ENCODE results near the gene IBSP. TPM values are rescaled to one million over a fixed set of nuclear protein-coding genes. Genes with fewer than 3 reads are reported as not detected.

The IBSP gene
- total RNA-seq, 2 donors from 2014 or later, result not detected

DNA sequence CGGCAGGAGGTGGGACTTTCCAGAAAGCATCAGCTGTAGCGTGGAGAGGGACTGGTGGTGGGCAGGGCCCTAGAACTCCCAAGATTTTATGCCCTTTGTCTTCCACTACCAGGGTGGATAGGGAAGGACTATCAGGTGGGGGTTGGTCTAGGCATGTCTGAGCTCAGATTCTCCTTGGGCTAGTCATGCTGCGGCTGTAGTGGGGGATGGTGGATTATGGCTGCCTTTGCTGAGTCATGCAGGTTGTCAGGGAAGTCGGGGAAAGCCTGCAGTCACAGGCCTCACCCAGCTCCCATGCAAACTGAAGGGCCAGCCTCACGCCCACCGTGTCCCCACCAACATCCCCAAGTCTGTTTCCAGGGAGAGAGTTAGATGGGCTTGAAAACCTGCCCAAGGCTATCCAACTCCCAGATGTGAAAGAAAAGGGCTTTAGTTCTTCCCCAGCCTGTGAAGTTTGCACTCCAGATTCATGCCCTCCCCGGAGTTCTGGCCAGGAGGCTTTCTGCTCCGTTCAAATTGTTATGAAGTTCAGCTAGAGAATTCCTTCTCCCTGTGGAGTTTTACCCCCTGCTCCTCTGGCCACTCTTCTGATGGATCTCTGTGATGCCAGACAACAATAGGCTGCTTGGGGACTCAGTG lies 20.0 kb downstream of the IBSP start:
- no peak for TF ChIP-seq POLR2A (IDR thresholded peaks at IDR 0.05)
- TF ChIP-seq CTCF (IDR thresholded peaks at IDR 0.05), result no peak
- ATAC-seq, result no peak
- Histone ChIP-seq H3K4me1 (no peaks in the 10 kb centered on the region), H3K36me3 (replicated peaks in 1 of 2; ENCODE audit: insufficient read depth in 1 of 2, low read depth in 2 of 2) (no peaks in the 10 kb centered on the region), H3K27ac (no peak overlapping the region), H3K27me3 (no peaks in the 10 kb centered on the region), H3K9me3 (no peaks in the 10 kb centered on the region), H3K4me3 (no peak overlapping the region)
- WGBS, 2 donors, result 67 to 76% methylated on average over 5 to 8 of the region's 8 CpGs
- intact Hi-C loops (cut with DNase I), result no loop called here
- DNase-seq, result no peak

DNA sequence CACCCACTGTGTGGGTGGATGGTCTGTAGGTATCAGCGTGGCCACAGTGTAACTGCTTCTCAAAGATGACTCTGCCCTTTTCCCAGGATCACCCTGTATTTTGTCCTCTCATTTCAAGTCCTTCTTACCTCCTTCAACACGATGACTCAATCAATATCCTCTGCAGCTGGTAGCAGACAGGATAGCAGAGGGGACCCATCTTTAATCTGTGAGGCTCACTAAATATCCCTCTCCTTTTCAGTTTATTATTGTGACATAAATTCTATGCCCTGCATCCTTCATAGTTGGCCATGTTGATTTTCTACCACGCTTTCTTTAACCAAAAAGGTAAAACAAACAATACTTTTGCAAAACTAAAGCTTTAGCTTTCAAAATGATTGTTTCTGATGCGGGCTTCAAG lies 23.8 kb downstream of the IBSP start:
- DNase-seq (no peak), ATAC-seq (no peak)
- 48 to 56% methylated on average over 4 of the region's 4 CpGs for WGBS, 2 donors
- Histone ChIP-seq H3K27me3 (no peaks in the 10 kb centered on the region), H3K36me3 (replicated peaks in 1 of 2; ENCODE audit: insufficient read depth in 1 of 2, low read depth in 2 of 2) (no peaks in the 10 kb centered on the region), H3K9me3 (no peaks in the 10 kb centered on the region), H3K4me3 (no peak overlapping the region), H3K4me1 (no peaks in the 10 kb centered on the region), H3K27ac (no peak overlapping the region)
- TF ChIP-seq POLR2A (IDR thresholded peaks at IDR 0.05) (no peak), CTCF (IDR thresholded peaks at IDR 0.05) (no peak)
- intact Hi-C loops (cut with DNase I), result no loop called here

GRCh38 chr4:87823724-87824123 lies 24.4 kb downstream of the IBSP start:
- 15 to 32% methylated on average over 1 of the region's 1 CpG for WGBS, 2 donors
- Histone ChIP-seq H3K27ac (no peak overlapping the region), H3K4me1 (no peaks in the 10 kb centered on the region), H3K27me3 (no peaks in the 10 kb centered on the region), H3K36me3 (replicated peaks in 1 of 2; ENCODE audit: insufficient read depth in 1 of 2, low read depth in 2 of 2) (no peaks in the 10 kb centered on the region), H3K9me3 (no peaks in the 10 kb centered on the region), H3K4me3 (no peak overlapping the region)
- ATAC-seq (no peak), DNase-seq (no peak)
- intact Hi-C loops (cut with DNase I), result no loop called here
- TF ChIP-seq CTCF (IDR thresholded peaks at IDR 0.05) (no peak), POLR2A (IDR thresholded peaks at IDR 0.05) (no peak)

DNA sequence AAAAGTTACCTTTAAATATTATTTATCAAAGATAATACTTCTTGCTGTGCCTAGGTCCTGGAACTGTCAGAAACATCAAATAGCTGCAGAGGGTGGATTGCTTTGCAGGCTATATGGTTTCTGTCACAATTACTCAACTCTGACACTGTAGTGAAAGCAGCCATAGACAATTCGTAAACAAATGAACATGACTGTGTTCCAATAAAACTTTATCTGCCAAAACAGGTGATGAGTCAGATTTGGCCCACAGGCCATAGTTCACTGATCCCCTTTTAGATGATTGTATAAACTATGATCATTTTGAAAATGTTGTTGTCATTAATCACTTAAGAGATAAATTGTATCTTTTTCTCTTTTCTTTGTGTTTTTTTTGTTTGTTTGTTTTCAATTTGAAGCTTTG lies 25.0 kb downstream of the IBSP start:
- DNase-seq (no peak), ATAC-seq (no peak)
- H3K27me3 ChIP-seq, result no peaks in the 10 kb centered on the region
- H3K9me3 ChIP-seq, result no peaks in the 10 kb centered on the region
- no peak for TF ChIP-seq POLR2A (IDR thresholded peaks at IDR 0.05)
- no peak for TF ChIP-seq CTCF (IDR thresholded peaks at IDR 0.05)
- no peak overlapping the region for H3K4me3 ChIP-seq
- no peaks in the 10 kb centered on the region for H3K36me3 ChIP-seq (replicated peaks in 1 of 2; ENCODE audit: insufficient read depth in 1 of 2, low read depth in 2 of 2)
- intact Hi-C loops (cut with DNase I), result no loop called here
- no peak overlapping the region for H3K27ac ChIP-seq
- H3K4me1 ChIP-seq, result no peaks in the 10 kb centered on the region
- WGBS, 2 donors, result 44 to 70% methylated on average over 1 of the region's 1 CpG

GRCh38 chr4:87832669-87833068 lies 33.3 kb downstream of the IBSP start, which contains the start of gene MEPE:
Gene MEPE, plus strand, starts transcription at chr4:87832969. Its CDS starts 1,746 bp downstream, at chr4:87834715.
- DNase-seq (no peak), ATAC-seq (no peak)
- WGBS, 2 donors, result 85 to 86% methylated on average over 2 of the region's 2 CpGs
- no peaks in the 10 kb centered on the region for H3K4me1 ChIP-seq
- H3K9me3 ChIP-seq, result no peaks in the 10 kb centered on the region
- H3K4me3 ChIP-seq, result no peak within 1 kb of the TSS
- no peaks in the 10 kb centered on the region for H3K27me3 ChIP-seq
- intact Hi-C loops (cut with DNase I), result loop anchor here (10.0 kb wide), 1 partner anchor 148 kb away; no protein-coding TSS in a partner anchor
- TF ChIP-seq CTCF (IDR thresholded peaks at IDR 0.05), result no peak
- no peak for TF ChIP-seq POLR2A (IDR thresholded peaks at IDR 0.05)
- no peak within 1 kb of the TSS for H3K27ac ChIP-seq
- no peaks in the 10 kb centered on the region for H3K36me3 ChIP-seq (replicated peaks in 1 of 2; ENCODE audit: insufficient read depth in 1 of 2, low read depth in 2 of 2)
